HTR-8/SVneo (cell line): ENCODE measurements around the gene TPST2.
"Not testable (repeated sequence)": the region's sequence is repeated elsewhere in the genome, so short reads cannot be mapped to it uniquely, and the experiment has no call there.

Experiments used
- DNase-seq: peaks from one replicate; pipeline ENCODE4 v3.0.0; 2011; ENCODE audit warnings: low spot score, mixed read lengths; ENCODE audit not compliant: insufficient read length
- FAIRE-seq: peaks from 2 replicates; lab custom pipeline; 2011; peaks lifted over from hg19 to GRCh38; lab: Jason Lieb, UNC

Gene TPST2

GRCh38 chr22:26541167-26541819 is 48.6 kb downstream of the TPST2 start:
- DNase-seq (no peak), FAIRE-seq (no peak)

- no peak for FAIRE-seq
- DNase-seq: no peak
Measured at GRCh38 chr22:26540119-26540518, 49.8 kb downstream of the TPST2 start.

GRCh38 chr22:26536762-26537134 is 53.2 kb downstream of the TPST2 start:
- no peak for FAIRE-seq
- no peak for DNase-seq

GRCh38 chr22:26536056-26536761 is 53.7 kb downstream of the TPST2 start:
- no peak for FAIRE-seq
- DNase-seq: no peak

- DNase-seq (no peak), FAIRE-seq (no peak)
Measured at GRCh38 chr22:26535603-26535908, 54.4 kb downstream of the TPST2 start.

- FAIRE-seq (no peak), DNase-seq (no peak)
Measured at GRCh38 chr22:26534874-26535602, 54.9 kb downstream of the TPST2 start.

GRCh38 chr22:26534171-26534855 is 55.6 kb downstream of the TPST2 start:
- FAIRE-seq (no peak), DNase-seq (no peak)

- DNase-seq (no peak), FAIRE-seq (no peak)
Measured at GRCh38 chr22:26529345-26529744, 60.6 kb downstream of the TPST2 start.

GRCh38 chr22:26528518-26528917 is 61.4 kb downstream of the TPST2 start:
- not testable (repeated sequence) for FAIRE-seq, DNase-seq

- FAIRE-seq (no peak), DNase-seq (no peak)
Measured at GRCh38 chr22:26527574-26528465, 62.1 kb downstream of the TPST2 start.

- FAIRE-seq (no peak), DNase-seq (no peak)
Measured at GRCh38 chr22:26527167-26527566, 62.8 kb downstream of the TPST2 start.

GRCh38 chr22:26525946-26526564 is 63.9 kb downstream of the TPST2 start:
- DNase-seq (no peak), FAIRE-seq (no peak)

- FAIRE-seq: no peak
- DNase-seq: no peak
Measured at GRCh38 chr22:26524870-26525269, 65.1 kb downstream of the TPST2 start.

- FAIRE-seq (no peak), DNase-seq (no peak)
Measured at GRCh38 chr22:26522592-26522991, 67.3 kb downstream of the TPST2 start.

GRCh38 chr22:26522012-26522411 is 67.9 kb downstream of the TPST2 start:
- FAIRE-seq: no peak
- no peak for DNase-seq

- DNase-seq: no peak
- FAIRE-seq: no peak
Measured at GRCh38 chr22:26517429-26517828, 72.5 kb downstream of the TPST2 start.

GRCh38 chr22:26516503-26516902 is 73.4 kb downstream of the TPST2 start:
- no peak for DNase-seq
- no peak for FAIRE-seq

GRCh38 chr22:26515931-26516330 is 74.0 kb downstream of the TPST2 start:
- no peak for DNase-seq
- FAIRE-seq: no peak

GRCh38 chr22:26514419-26515161 is 75.3 kb downstream of the TPST2 start:
- DNase-seq (no peak), FAIRE-seq (no peak)
